ENCODE data around the gene IL1RAP. TPM values are rescaled to one million over a fixed set of nuclear protein-coding genes. Genes with fewer than 3 reads are reported as not detected.
A peak's percentile ranks its signal among the peaks of the same experiment; 100 is the strongest.

IL1RAP gene
- polyA plus RNA-seq, 6 donors from 2014 or later = 2.4 to 5.8 (median 3.4) TPM

DNA sequence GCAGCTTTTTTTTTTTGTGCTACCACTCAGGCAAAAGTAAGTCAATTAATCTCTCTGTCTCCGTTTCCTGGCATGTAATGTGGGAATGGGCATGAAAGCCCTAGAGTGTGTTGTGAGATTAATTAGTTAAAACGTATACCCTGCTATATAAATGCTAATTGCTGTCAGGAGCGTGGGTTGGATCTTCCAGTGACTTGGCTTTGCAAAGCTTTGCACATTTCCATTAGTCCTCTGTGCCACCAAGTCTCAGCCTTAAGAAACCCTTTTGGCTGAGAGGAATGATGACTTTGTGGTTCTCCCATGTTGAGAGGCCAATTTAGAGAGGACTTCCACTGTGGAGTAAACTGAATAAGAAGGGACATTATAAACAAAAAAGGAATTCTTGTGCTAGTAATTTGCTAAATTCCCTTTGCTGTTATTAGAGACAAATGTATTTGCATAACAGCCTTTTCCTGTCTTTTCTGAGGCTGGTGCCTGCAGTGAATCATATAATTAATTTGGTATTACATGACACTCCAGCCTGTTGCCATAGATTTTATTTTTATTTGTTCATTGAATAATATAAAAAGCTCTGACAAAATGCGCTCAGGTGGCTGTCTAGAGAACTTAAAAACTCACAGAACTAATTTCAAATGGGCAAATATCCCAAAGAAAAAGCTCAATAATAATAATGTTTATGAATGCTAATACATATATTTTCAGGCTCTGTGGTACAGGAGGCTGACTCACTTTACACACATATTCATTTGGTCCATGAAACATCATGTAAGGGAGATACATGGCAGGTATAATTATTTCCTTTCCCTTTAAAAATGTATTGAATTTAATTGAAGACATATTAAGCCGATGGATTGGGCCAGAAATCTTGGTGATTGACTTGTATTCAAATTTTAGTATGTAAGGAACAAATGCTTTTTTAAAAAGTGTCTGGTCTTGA, 82.7 kb downstream of the IL1RAP start:
- ATAC-seq (ENCODE audit: low read depth in 2 of 2) = no peak
- H3K36me3 Mint-ChIP-seq = no peaks in the 10 kb centered on the region
- no peak for DNase-seq
- H3K27ac Mint-ChIP-seq = peak overlapping the region in 1 of 6 donors; percentile 17
- no peaks in the 10 kb centered on the region for H3K27me3 Mint-ChIP-seq
- H3K9me3 Mint-ChIP-seq = peaks cover 0 to 3% (median 0%) of the 10 kb centered on the region in 7 donors
- H3K4me1 Mint-ChIP-seq = no peaks in the 10 kb centered on the region
- no peak overlapping the region for H3K4me3 Mint-ChIP-seq

DNA sequence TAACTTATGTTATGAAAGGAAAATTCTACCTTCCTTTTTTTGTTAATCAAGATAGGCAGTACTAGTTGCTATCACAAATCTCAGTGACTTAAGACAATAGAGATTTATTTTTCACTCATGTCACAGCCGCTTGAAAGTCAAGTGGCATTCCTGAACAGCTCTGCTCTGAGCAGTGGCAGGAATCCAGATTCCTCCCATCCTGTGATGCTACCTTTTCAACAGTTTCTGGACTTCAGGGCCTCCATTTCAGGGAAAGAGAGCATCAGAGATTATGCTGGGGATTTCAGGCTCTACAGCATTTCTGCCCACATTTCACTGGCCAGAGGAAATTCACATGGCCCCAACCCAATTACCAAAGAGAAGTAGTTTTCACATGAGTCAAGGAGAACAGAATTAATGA, 83.4 kb downstream of the IL1RAP start:
- DNase-seq (no peak), ATAC-seq (ENCODE audit: low read depth in 2 of 2) (no peak)
- H3K4me1 Mint-ChIP-seq = no peaks in the 10 kb centered on the region
- H3K27me3 Mint-ChIP-seq = no peaks in the 10 kb centered on the region
- H3K9me3 Mint-ChIP-seq = peaks cover 0 to 3% (median 0%) of the 10 kb centered on the region in 7 donors
- no peak overlapping the region for H3K4me3 Mint-ChIP-seq
- no peak overlapping the region for H3K27ac Mint-ChIP-seq
- H3K36me3 Mint-ChIP-seq = no peaks in the 10 kb centered on the region

GRCh38 chr3:190601622-190602021, 87.7 kb downstream of the IL1RAP start:
- peak overlapping the region in 2 of 6 donors; percentile 7 to 16 for H3K27ac Mint-ChIP-seq
- no peaks in the 10 kb centered on the region for H3K27me3 Mint-ChIP-seq
- H3K9me3 Mint-ChIP-seq = peaks cover 0 to 5% (median 0%) of the 10 kb centered on the region in 7 donors
- DNase-seq (no peak), ATAC-seq (ENCODE audit: low read depth in 2 of 2) (no peak)
- H3K4me1 Mint-ChIP-seq = no peaks in the 10 kb centered on the region
- H3K36me3 Mint-ChIP-seq = peaks cover 24 to 28% of the 10 kb centered on the region in 2 donors
- H3K4me3 Mint-ChIP-seq = no peak overlapping the region

- peaks cover 0 to 5% (median 0%) of the 10 kb centered on the region in 7 donors for H3K9me3 Mint-ChIP-seq
- H3K4me3 Mint-ChIP-seq = no peak overlapping the region
- H3K27me3 Mint-ChIP-seq = no peaks in the 10 kb centered on the region
- peaks cover 33 to 45% of the 10 kb centered on the region in 2 donors for H3K36me3 Mint-ChIP-seq
- ATAC-seq (ENCODE audit: low read depth in 2 of 2) = no peak
- DNase-seq = no peak
- H3K27ac Mint-ChIP-seq = peak overlapping the region in 1 of 6 donors; percentile 33
- H3K4me1 Mint-ChIP-seq = no peaks in the 10 kb centered on the region
Measured at GRCh38 chr3:190605385-190605784, 91.5 kb downstream of the IL1RAP start.

DNA sequence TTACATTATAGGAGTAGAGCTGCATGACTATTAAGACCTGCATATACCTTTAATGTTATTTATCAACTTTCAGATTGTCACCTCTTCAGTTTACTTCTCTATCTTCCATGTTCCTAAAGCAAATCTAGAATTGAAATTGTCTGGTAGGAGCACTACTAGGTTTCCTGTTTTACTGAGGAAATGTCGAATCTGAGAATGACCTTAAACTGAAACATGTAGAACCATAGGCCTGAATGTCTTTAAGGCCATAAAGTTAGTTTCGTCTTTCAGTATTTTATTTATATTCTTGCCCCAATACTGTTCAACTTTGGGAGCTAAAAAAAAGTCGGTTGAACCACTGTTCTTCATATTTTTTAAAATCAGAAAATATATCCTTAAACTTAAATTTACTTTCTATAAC, 92.7 kb downstream of the IL1RAP start:
- DNase-seq (no peak), ATAC-seq (ENCODE audit: low read depth in 2 of 2) (no peak)
- Mint-ChIP-seq H3K4me3 (no peak overlapping the region), H3K27me3 (no peaks in the 10 kb centered on the region), H3K9me3 (peaks cover 0 to 5% (median 0%) of the 10 kb centered on the region in 7 donors), H3K36me3 (peaks cover 33 to 46% of the 10 kb centered on the region in 2 donors), H3K4me1 (no peaks in the 10 kb centered on the region), H3K27ac (no peak overlapping the region)

DNA sequence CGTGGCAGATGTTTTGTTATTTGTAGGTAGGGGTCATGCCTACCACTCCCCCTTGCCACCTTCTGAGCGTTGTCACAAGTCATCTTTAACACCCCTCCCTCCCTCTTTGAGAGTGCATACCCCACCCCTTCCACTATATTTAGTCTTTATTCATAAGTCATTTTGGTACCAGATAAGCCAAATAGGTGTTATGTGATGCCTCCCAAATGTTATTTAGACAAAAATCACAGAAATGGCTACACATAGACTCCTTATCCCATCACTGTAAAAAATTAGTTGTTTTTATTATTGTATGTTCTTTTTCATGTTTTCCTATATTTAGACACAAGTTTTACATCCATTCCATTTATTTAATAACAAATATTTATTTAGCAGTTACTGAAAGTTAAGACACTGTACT, 93.1 kb downstream of the IL1RAP start:
- no peak for DNase-seq
- H3K4me1 Mint-ChIP-seq = no peaks in the 10 kb centered on the region
- no peak overlapping the region for H3K4me3 Mint-ChIP-seq
- no peak for ATAC-seq (ENCODE audit: low read depth in 2 of 2)
- no peak overlapping the region for H3K27ac Mint-ChIP-seq
- peaks cover 33 to 46% of the 10 kb centered on the region in 2 donors for H3K36me3 Mint-ChIP-seq
- H3K27me3 Mint-ChIP-seq = no peaks in the 10 kb centered on the region
- H3K9me3 Mint-ChIP-seq = peaks cover 0 to 5% (median 0%) of the 10 kb centered on the region in 7 donors

GRCh38 chr3:190608850-190609589, 95.1 kb downstream of the IL1RAP start:
- peaks cover 28 to 41% of the 10 kb centered on the region in 2 donors for H3K36me3 Mint-ChIP-seq
- H3K4me3 Mint-ChIP-seq = no peak overlapping the region
- H3K27me3 Mint-ChIP-seq = no peaks in the 10 kb centered on the region
- H3K9me3 Mint-ChIP-seq = peaks cover 0 to 5% (median 0%) of the 10 kb centered on the region in 7 donors
- H3K27ac Mint-ChIP-seq = peak overlapping the region in 1 of 6 donors; percentile 44
- H3K4me1 Mint-ChIP-seq = peaks cover 0 to 3% (median 2%) of the 10 kb centered on the region in 3 donors
- DNase-seq (no peak), ATAC-seq (ENCODE audit: low read depth in 2 of 2) (no peak)

DNA sequence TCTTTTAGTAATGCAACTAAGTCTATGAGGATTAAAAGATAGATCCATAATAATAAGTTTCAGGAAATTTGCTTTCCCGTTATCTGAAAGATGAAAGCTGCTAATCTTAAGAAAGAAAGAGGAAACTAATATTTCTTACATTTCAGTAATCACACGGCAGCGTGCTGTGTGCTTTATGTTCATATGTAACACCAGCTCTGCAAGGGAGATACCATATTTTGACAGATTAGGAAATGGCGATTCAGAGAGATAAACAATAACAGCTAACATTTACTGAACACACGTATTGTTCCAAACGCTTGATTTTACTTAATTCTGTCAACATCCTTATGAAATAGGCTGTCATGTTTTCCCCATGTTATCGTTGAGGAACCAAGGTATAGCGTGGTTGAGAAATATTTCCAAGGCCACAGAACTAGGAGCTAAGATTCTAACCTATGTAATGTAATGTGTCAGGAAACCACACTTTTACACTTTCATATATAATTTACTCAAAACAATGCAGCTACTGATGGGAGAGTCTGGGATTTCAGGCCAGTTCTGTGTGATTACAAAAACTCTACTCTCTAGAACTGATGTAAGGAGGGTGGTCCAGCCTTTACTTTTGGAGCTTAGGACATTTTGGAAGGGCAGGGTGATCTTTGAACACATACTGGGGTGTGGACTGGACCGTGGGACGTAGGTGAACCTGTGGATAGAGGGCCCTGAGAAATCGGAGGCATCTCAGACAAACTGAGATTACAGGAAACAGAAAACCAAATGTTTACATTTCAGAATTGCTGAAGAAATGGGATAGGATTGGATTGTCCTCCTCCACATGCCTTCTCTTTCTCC, 100.6 kb downstream of the IL1RAP start:
- Mint-ChIP-seq H3K27ac (peak overlapping the region in 5 of 6 donors; percentile 15 to 97 (median 68)), H3K27me3 (no peaks in the 10 kb centered on the region), H3K4me3 (no peak overlapping the region), H3K4me1 (peaks cover 29 to 40% (median 29%) of the 10 kb centered on the region in 3 donors), H3K9me3 (no peaks in the 10 kb centered on the region), H3K36me3 (peaks cover 8 to 10% of the 10 kb centered on the region in 2 donors)
- DNase-seq (no peak), ATAC-seq (ENCODE audit: low read depth in 2 of 2) (no peak)

DNA sequence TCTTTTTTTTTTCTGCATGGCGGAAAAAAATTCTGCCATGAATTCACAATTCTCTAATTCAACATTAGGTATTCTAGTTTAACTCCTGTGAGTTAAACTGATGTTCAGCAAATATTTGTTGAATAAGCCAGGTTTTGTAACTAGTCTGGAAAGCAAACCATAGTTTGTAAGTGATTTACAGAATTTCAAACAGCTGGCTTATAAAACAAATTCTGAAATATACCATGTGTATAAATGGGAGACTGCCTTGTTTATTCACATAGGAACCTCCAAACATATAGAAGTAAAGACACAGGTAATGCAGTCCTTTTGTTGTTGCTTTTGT, 101.1 kb downstream of the IL1RAP start:
- Mint-ChIP-seq H3K27me3 (no peaks in the 10 kb centered on the region), H3K36me3 (peaks cover 2 to 5% of the 10 kb centered on the region in 2 donors), H3K9me3 (no peaks in the 10 kb centered on the region), H3K4me3 (no peak overlapping the region), H3K27ac (peak overlapping the region in 4 of 6 donors; percentile 28 to 100 (median 88)), H3K4me1 (peaks cover 29 to 40% (median 29%) of the 10 kb centered on the region in 3 donors)
- DNase-seq (no peak), ATAC-seq (ENCODE audit: low read depth in 2 of 2) (no peak)

GRCh38 chr3:190615607-190616006, 101.7 kb downstream of the IL1RAP start:
- Mint-ChIP-seq H3K4me1 (peaks cover 29 to 40% (median 29%) of the 10 kb centered on the region in 3 donors), H3K9me3 (no peaks in the 10 kb centered on the region), H3K4me3 (no peak overlapping the region), H3K27ac (peak overlapping the region; percentile 34 to 100 (median 86)), H3K27me3 (no peaks in the 10 kb centered on the region), H3K36me3 (no peaks in the 10 kb centered on the region)
- no peak for DNase-seq
- no peak for ATAC-seq (ENCODE audit: low read depth in 2 of 2)

- H3K27me3 Mint-ChIP-seq = no peaks in the 10 kb centered on the region
- no peak for ATAC-seq (ENCODE audit: low read depth in 2 of 2)
- no peak for DNase-seq
- peak overlapping the region in 4 of 8 donors; percentile 53 to 73 (median 66) for H3K4me3 Mint-ChIP-seq
- H3K36me3 Mint-ChIP-seq = no peaks in the 10 kb centered on the region
- H3K27ac Mint-ChIP-seq = peak overlapping the region; percentile 95 to 100 (median 98)
- peaks cover 29 to 40% (median 29%) of the 10 kb centered on the region in 3 donors for H3K4me1 Mint-ChIP-seq
- no peaks in the 10 kb centered on the region for H3K9me3 Mint-ChIP-seq
Measured at GRCh38 chr3:190616637-190617036, 102.8 kb downstream of the IL1RAP start.

DNA sequence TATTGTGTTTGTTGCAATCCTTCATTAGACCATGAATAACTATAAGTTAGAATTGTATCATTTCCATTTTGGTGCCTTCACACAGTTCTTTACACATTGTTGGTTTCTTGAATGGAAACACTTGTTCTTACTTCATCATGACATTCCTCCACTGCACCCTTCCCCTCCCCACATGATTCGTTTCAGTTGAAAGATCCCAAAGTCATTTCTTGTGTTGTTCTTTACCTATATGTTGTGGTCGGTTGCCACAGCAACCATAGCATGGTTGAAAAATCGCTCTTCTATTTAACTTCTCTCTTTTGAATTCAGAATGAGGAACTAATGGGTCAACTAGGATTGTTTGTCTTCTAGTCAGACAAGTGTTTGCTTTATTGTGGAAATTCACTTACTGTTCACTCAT, 103.3 kb downstream of the IL1RAP start:
- H3K36me3 Mint-ChIP-seq = no peaks in the 10 kb centered on the region
- peaks cover 29 to 40% (median 29%) of the 10 kb centered on the region in 3 donors for H3K4me1 Mint-ChIP-seq
- DNase-seq (peak; percentile 87), ATAC-seq (ENCODE audit: low read depth in 2 of 2) (peak; percentile 93 to 94)
- H3K27ac Mint-ChIP-seq = peak overlapping the region; percentile 95 to 100 (median 98)
- no peaks in the 10 kb centered on the region for H3K27me3 Mint-ChIP-seq
- H3K4me3 Mint-ChIP-seq = peak overlapping the region; percentile 1 to 73 (median 58)
- no peaks in the 10 kb centered on the region for H3K9me3 Mint-ChIP-seq

Measured in naive B cell (primary cell).